GM12878 (cell line): ENCODE data around the gene SETD2. TPM values are rescaled to one million over a fixed set of nuclear protein-coding genes. Genes with fewer than 3 reads are reported as not detected.

ENCODE experiments used
- BHLHE40 ChIP-seq, 2 experiments: fragments of 450-650 bp in 1 of 2; IDR thresholded peaks; 2 replicates each; pipeline ENCODE4 v1.6.1; 2011 to 2017; ENCODE audit warnings: low read depth in 2 of 2, borderline replicate concordance in 1 of 2, improper control_type of control experiment in 1 of 2, low read length in 1 of 2, mild to moderate bottlenecking in 1 of 2
- EED ChIP-seq: sonication (generic); IDR thresholded peaks from 2 replicates; pipeline ENCODE4 v1.6.1; 2016; ENCODE audit warnings: antibody characterized with exemption, low read depth
- FOXM1 ChIP-seq: IDR thresholded peaks from 2 replicates; pipeline ENCODE4 v1.6.1; 2012; ENCODE audit warnings: low read depth, mild to moderate bottlenecking, inconsistent platforms, low read length, moderate library complexity
- HCFC1 ChIP-seq: fragments of 150-350 bp; IDR thresholded peaks from 2 replicates; pipeline ENCODE4 v1.6.1; 2014; ENCODE audit warnings: low read length
- HDGF ChIP-seq: fragments of 450-650 bp; IDR thresholded peaks from 2 replicates; pipeline ENCODE4 v1.6.1; 2016; ENCODE audit warnings: antibody characterized with exemption
- IKZF1 ChIP-seq: fragments of 450-650 bp; conservative IDR thresholded peaks from 2 replicates; pipeline ENCODE4 v1.6.1; 2017; ENCODE audit warnings: antibody characterized with exemption, mild to moderate bottlenecking
- NBN ChIP-seq: fragments of 450-650 bp; IDR thresholded peaks from 2 replicates; pipeline ENCODE4 v1.6.1; 2016
- PAX8 ChIP-seq: fragments of 450-650 bp; IDR thresholded peaks from 2 replicates; pipeline ENCODE4 v1.6.1; 2017; ENCODE audit warnings: mild to moderate bottlenecking, moderate library complexity
- RCOR1 ChIP-seq: conservative IDR thresholded peaks from 2 replicates; pipeline ENCODE4 v1.6.1; 2012; ENCODE audit warnings: low read depth, low read length, improper control_type of control experiment
- SMC3 ChIP-seq: IDR thresholded peaks from 2 replicates; pipeline ENCODE4 v1.6.1; 2011; ENCODE audit warnings: low read length, improper control_type of control experiment, borderline replicate concordance
- TBL1XR1 ChIP-seq: IDR thresholded peaks from 2 replicates; pipeline ENCODE4 v1.6.1; 2012; ENCODE audit warnings: low read depth, low read length, improper control_type of control experiment
- TCF3 ChIP-seq: IDR thresholded peaks from 2 replicates; pipeline ENCODE4 v1.6.1; 2012; ENCODE audit warnings: low read depth, mild to moderate bottlenecking, low read length, borderline replicate concordance; ENCODE audit not compliant: insufficient read depth
- ZNF207 ChIP-seq: fragments of 450-650 bp; IDR thresholded peaks from 2 replicates; pipeline ENCODE4 v1.6.1; 2014; ENCODE audit warnings: antibody characterized with exemption, mild to moderate bottlenecking, borderline replicate concordance
- ZNF24 ChIP-seq: fragments of 450-650 bp; IDR thresholded peaks from 2 replicates; pipeline ENCODE4 v1.6.1; 2017; ENCODE audit warnings: antibody characterized with exemption, mild to moderate bottlenecking
- ZNF384 ChIP-seq: IDR thresholded peaks from 2 replicates; pipeline ENCODE4 v1.6.1; 2012; ENCODE audit warnings: low read depth, mild to moderate bottlenecking, low read length, improper control_type of control experiment, borderline replicate concordance
- ZZZ3 ChIP-seq: IDR thresholded peaks from 2 replicates; pipeline ENCODE4 v1.6.1; 2011; ENCODE audit warnings: low read depth; ENCODE audit not compliant: control insufficient read depth, insufficient read length
- polyA plus RNA-seq, 11 experiments: library from polyadenylated mRNA; depleted of rRNA in 4 of 11; unstranded in 6 of 11; stranded (reverse) in 5 of 11; fragments of >200 nt; fragmentation: Nextera tagmentation in 4 of 11; fragmentation: Illumina TruSeq in 1 of 11; extraction: Ambion mirVana in 4 of 11; extraction: Trizol in 1 of 11; gene quantifications; 1 replicate in 1 of 11; 2 replicates in 10 of 11; pipeline versions ENCODE4 v1.2.1 to v1.2.3, GENCODE V29; 2011 to 2016; ENCODE audit warnings: inconsistent platforms in 2 of 11, missing spikeins in 2 of 11, low read depth in 1 of 11
- total RNA-seq, 4 experiments: library from RNA; depleted of rRNA in 3 of 4; stranded (reverse); fragments of >200 nt in 3 of 4; fragmentation: Illumina TruSeq in 1 of 4; extraction: Trizol in 1 of 4; gene quantifications; 2 replicates each; pipeline versions ENCODE4 v1.2.1 to v1.2.3, GENCODE V29; 2013 to 2021
- TF ChIP-seq, protein P1 (sequence below): IDR thresholded peaks from 2 replicates; pipeline ENCODE4 v1.6.1; 2012; ENCODE audit warnings: mild to moderate bottlenecking, low read depth, low read length
- TF ChIP-seq, protein P2 (sequence below): IDR thresholded peaks from 2 replicates; pipeline ENCODE4 v1.6.1; 2012; ENCODE audit warnings: low read length, inconsistent platforms
- TF ChIP-seq, protein P3 (sequence below): IDR thresholded peaks from 2 replicates; pipeline ENCODE4 v1.6.1; 2011; ENCODE audit warnings: borderline replicate concordance, low read depth, mild to moderate bottlenecking, moderate library complexity, mixed read lengths, low read length; ENCODE audit not compliant: insufficient read depth; ENCODE audit errors: extremely low read length
- TF ChIP-seq, protein P4 (sequence below): fragments of 450-650 bp; formaldehyde crosslinking; IDR thresholded peaks from 2 replicates; pipeline ENCODE4 v1.4.0; 2020; ENCODE audit warnings: mild to moderate bottlenecking, moderate library complexity

Gene SETD2
- total and polyA plus RNA-seq, 10 of the 15 experiments (the other 5 are each of a cell fraction or from before 2014, with no cell fraction given), result 8.4 to 44.9 (median 24.5) TPM

DNA sequence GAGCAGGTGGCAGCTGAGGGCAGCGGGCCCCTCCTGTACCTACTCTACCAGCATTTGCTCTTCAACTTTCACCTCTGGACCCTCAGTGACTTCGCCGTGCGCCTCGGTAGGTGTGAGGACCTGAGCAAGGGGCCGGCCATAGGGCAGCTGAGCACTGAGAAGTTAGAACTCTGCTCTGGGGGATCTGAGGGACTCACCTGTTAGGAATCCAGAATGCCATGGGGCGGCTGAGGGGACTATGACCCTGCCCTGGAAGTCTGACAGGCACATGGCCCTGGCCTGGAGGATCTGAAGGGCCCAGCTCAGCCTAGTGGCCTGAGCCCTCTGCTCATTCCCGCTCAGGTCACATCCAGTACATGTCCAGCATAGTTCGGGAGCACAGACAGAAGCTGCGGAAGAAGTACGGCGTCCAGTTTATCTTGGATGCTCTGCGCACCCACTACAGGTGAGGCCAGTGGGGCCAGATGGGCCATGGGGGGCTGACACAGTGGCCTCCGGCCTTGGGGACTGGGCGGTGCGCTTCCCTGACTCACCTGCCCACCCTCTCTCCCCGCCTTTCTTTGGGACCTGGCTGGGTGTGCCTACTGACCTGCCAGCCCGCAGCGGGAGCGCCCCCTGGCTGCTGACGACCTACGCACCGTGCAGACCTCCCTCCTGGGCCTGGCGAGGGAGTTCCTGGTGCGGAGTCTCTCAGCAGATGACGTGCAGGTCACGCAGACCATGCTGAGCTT lies 165.6 kb downstream of the SETD2 start (continued):
- TF ChIP-seq TBL1XR1 (no peak), TCF3 (no peak), ZNF24 (no peak), PAX8 (no peak), ZNF384 (no peak), EED (0 out of 2 replicates have a peak, but pooled peaks have one; percentile 15), BHLHE40 (IDR thresholded peaks at IDR 0.05; ENCODE audit: borderline replicate concordance in 1 of 2, low read depth in 2 of 2, low read length in 1 of 2) (peak in 1 of 2 experiments; percentile 18; a peak in 1 of 4 replicates), FOXM1 (no peak), RCOR1 (no peak), NBN (0 out of 2 replicates have a peak, but pooled peaks have one; percentile 15), HDGF (peak; percentile 89; the same call in 1 of the 2 replicates), ZNF207 (no peak), SMC3 (peak; percentile 91), ZZZ3 (no peak), IKZF1 (peak; percentile 12; the same call in 1 of the 2 replicates), HCFC1 (no peak)
- TF ChIP-seq, protein P1, sequence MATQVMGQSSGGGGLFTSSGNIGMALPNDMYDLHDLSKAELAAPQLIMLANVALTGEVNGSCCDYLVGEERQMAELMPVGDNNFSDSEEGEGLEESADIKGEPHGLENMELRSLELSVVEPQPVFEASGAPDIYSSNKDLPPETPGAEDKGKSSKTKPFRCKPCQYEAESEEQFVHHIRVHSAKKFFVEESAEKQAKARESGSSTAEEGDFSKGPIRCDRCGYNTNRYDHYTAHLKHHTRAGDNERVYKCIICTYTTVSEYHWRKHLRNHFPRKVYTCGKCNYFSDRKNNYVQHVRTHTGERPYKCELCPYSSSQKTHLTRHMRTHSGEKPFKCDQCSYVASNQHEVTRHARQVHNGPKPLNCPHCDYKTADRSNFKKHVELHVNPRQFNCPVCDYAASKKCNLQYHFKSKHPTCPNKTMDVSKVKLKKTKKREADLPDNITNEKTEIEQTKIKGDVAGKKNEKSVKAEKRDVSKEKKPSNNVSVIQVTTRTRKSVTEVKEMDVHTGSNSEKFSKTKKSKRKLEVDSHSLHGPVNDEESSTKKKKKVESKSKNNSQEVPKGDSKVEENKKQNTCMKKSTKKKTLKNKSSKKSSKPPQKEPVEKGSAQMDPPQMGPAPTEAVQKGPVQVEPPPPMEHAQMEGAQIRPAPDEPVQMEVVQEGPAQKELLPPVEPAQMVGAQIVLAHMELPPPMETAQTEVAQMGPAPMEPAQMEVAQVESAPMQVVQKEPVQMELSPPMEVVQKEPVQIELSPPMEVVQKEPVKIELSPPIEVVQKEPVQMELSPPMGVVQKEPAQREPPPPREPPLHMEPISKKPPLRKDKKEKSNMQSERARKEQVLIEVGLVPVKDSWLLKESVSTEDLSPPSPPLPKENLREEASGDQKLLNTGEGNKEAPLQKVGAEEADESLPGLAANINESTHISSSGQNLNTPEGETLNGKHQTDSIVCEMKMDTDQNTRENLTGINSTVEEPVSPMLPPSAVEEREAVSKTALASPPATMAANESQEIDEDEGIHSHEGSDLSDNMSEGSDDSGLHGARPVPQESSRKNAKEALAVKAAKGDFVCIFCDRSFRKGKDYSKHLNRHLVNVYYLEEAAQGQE, result no peak
- TF ChIP-seq, protein P2, sequence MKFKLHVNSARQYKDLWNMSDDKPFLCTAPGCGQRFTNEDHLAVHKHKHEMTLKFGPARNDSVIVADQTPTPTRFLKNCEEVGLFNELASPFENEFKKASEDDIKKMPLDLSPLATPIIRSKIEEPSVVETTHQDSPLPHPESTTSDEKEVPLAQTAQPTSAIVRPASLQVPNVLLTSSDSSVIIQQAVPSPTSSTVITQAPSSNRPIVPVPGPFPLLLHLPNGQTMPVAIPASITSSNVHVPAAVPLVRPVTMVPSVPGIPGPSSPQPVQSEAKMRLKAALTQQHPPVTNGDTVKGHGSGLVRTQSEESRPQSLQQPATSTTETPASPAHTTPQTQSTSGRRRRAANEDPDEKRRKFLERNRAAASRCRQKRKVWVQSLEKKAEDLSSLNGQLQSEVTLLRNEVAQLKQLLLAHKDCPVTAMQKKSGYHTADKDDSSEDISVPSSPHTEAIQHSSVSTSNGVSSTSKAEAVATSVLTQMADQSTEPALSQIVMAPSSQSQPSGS, result no peak
- TF ChIP-seq, protein P3, sequence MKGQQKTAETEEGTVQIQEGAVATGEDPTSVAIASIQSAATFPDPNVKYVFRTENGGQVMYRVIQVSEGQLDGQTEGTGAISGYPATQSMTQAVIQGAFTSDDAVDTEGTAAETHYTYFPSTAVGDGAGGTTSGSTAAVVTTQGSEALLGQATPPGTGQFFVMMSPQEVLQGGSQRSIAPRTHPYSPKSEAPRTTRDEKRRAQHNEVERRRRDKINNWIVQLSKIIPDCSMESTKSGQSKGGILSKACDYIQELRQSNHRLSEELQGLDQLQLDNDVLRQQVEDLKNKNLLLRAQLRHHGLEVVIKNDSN, result no peak
- TF ChIP-seq, protein P4, sequence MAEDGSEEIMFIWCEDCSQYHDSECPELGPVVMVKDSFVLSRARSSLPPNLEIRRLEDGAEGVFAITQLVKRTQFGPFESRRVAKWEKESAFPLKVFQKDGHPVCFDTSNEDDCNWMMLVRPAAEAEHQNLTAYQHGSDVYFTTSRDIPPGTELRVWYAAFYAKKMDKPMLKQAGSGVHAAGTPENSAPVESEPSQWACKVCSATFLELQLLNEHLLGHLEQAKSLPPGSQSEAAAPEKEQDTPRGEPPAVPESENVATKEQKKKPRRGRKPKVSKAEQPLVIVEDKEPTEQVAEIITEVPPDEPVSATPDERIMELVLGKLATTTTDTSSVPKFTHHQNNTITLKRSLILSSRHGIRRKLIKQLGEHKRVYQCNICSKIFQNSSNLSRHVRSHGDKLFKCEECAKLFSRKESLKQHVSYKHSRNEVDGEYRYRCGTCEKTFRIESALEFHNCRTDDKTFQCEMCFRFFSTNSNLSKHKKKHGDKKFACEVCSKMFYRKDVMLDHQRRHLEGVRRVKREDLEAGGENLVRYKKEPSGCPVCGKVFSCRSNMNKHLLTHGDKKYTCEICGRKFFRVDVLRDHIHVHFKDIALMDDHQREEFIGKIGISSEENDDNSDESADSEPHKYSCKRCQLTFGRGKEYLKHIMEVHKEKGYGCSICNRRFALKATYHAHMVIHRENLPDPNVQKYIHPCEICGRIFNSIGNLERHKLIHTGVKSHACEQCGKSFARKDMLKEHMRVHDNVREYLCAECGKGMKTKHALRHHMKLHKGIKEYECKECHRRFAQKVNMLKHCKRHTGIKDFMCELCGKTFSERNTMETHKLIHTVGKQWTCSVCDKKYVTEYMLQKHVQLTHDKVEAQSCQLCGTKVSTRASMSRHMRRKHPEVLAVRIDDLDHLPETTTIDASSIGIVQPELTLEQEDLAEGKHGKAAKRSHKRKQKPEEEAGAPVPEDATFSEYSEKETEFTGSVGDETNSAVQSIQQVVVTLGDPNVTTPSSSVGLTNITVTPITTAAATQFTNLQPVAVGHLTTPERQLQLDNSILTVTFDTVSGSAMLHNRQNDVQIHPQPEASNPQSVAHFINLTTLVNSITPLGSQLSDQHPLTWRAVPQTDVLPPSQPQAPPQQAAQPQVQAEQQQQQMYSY (CRISPR knock-in tag), result no peak
